Measurements from ENCODE around the gene RNH1. TPM values are rescaled to one million over a fixed set of nuclear protein-coding genes. Genes with fewer than 3 reads are reported as not detected.

RNH1 gene
- total RNA-seq, 4 donors from 2014 or later: 138 to 197 (median 159) TPM

GRCh38 chr11:551131-551530, 44.1 kb upstream of the RNH1 start:
- in situ Hi-C loops (cut with MboI; ENCODE audit: low sequenced_read_pairs in 4 of 4) (loop anchor here (25.0 kb wide), 2 partner anchors 161 to 186 kb away; partner anchors contain the start of genes EPS8L2 (in 3 of the 4) and TALDO1 (in 1 of the 4)), intact Hi-C loops (cut with DNase I; ENCODE audit: low total_unique reads) (no loop called here)
- TF ChIP-seq POLR2A (IDR thresholded peaks at IDR 0.05): no peak
- no peaks in the 10 kb centered on the region for H3K36me3 ChIP-seq
- ATAC-seq: no peak
- no peak overlapping the region for H3K27ac ChIP-seq
- H3K4me1 ChIP-seq: peaks cover 8 to 9% of the 10 kb centered on the region in 2 donors
- no peak for DNase-seq
- H3K9me3 ChIP-seq: no peaks in the 10 kb centered on the region
- peaks cover 31 to 34% (median 31%) of the 10 kb centered on the region in 3 donors for H3K27me3 ChIP-seq
- no peak overlapping the region for H3K4me3 ChIP-seq

GRCh38 chr11:550746-551085, 43.7 kb upstream of the RNH1 start:
- intact Hi-C loops (cut with DNase I; ENCODE audit: low total_unique reads): no loop called here
- TF ChIP-seq CTCF (IDR thresholded peaks at IDR 0.05 in 4 of 5, conservative IDR thresholded peaks at IDR 0.05 in 1 of 5) (no peak), POLR2A (IDR thresholded peaks at IDR 0.05) (no peak)
- H3K9me3 ChIP-seq: no peaks in the 10 kb centered on the region
- H3K27ac ChIP-seq: no peak overlapping the region
- no peaks in the 10 kb centered on the region for H3K36me3 ChIP-seq
- peaks cover 27 to 32% (median 29%) of the 10 kb centered on the region in 3 donors for H3K27me3 ChIP-seq
- ATAC-seq (no peak), DNase-seq (no peak)
- in situ Hi-C loops (cut with MboI; ENCODE audit: low sequenced_read_pairs in 4 of 4): loop anchor here (25.0 kb wide), 2 partner anchors 162 to 187 kb away; partner anchors contain the start of genes EPS8L2 (in 3 of the 4) and TALDO1 (in 1 of the 4)
- peaks cover 8 to 9% of the 10 kb centered on the region in 2 donors for H3K4me1 ChIP-seq
- H3K4me3 ChIP-seq: no peak overlapping the region

GRCh38 chr11:550021-550745, 43.1 kb upstream of the RNH1 start:
- Histone ChIP-seq H3K27ac (no peak overlapping the region), H3K9me3 (no peaks in the 10 kb centered on the region), H3K27me3 (peaks cover 21 to 26% (median 24%) of the 10 kb centered on the region in 3 donors), H3K4me3 (no peak overlapping the region), H3K4me1 (peaks cover 6% of the 10 kb centered on the region in 2 donors), H3K36me3 (no peaks in the 10 kb centered on the region)
- DNase-seq (no peak), ATAC-seq (no peak)
- TF ChIP-seq CTCF (IDR thresholded peaks at IDR 0.05 in 4 of 5, conservative IDR thresholded peaks at IDR 0.05 in 1 of 5): no peak
- no peak for TF ChIP-seq POLR2A (IDR thresholded peaks at IDR 0.05)
- in situ Hi-C loops (cut with MboI; ENCODE audit: low sequenced_read_pairs in 4 of 4): loop anchor here (25.0 kb wide), 2 partner anchors 162 to 187 kb away; partner anchors contain the start of genes EPS8L2 (in 3 of the 4) and TALDO1 (in 1 of the 4)
- intact Hi-C loops (cut with DNase I; ENCODE audit: low total_unique reads): no loop called here

GRCh38 chr11:548700-549603, 41.9 kb upstream of the RNH1 start:
- Histone ChIP-seq H3K27me3 (peaks cover 13 to 17% (median 16%) of the 10 kb centered on the region in 3 donors), H3K4me1 (no peaks in the 10 kb centered on the region), H3K4me3 (no peak overlapping the region), H3K9me3 (no peaks in the 10 kb centered on the region), H3K36me3 (no peaks in the 10 kb centered on the region), H3K27ac (no peak overlapping the region)
- intact Hi-C loops (cut with DNase I; ENCODE audit: low total_unique reads) (no loop called here), in situ Hi-C loops (cut with MboI; ENCODE audit: low sequenced_read_pairs in 4 of 4) (no loop called here)
- TF ChIP-seq POLR2A (IDR thresholded peaks at IDR 0.05) (no peak), CTCF (IDR thresholded peaks at IDR 0.05 in 4 of 5, conservative IDR thresholded peaks at IDR 0.05 in 1 of 5) (no peak)
- DNase-seq (no peak), ATAC-seq (no peak)

GRCh38 chr11:545171-545570, 38.1 kb upstream of the RNH1 start:
- peaks cover 0 to under 1% (median 0%) of the 10 kb centered on the region in 3 donors for H3K27me3 ChIP-seq
- DNase-seq: no peak
- no peak overlapping the region for H3K4me3 ChIP-seq
- ATAC-seq: no peak
- no peak for TF ChIP-seq CTCF (IDR thresholded peaks at IDR 0.05 in 4 of 5, conservative IDR thresholded peaks at IDR 0.05 in 1 of 5)
- no peak for TF ChIP-seq POLR2A (IDR thresholded peaks at IDR 0.05)
- H3K4me1 ChIP-seq: no peaks in the 10 kb centered on the region
- no peak overlapping the region for H3K27ac ChIP-seq
- H3K36me3 ChIP-seq: no peaks in the 10 kb centered on the region
- no peaks in the 10 kb centered on the region for H3K9me3 ChIP-seq
- intact Hi-C loops (cut with DNase I; ENCODE audit: low total_unique reads) (no loop called here), in situ Hi-C loops (cut with MboI; ENCODE audit: low sequenced_read_pairs in 4 of 4) (no loop called here)
